Upper lobe of left lung (tissue), 6 donors: ENCODE data around the gene F13A1. TPM values are rescaled to one million over a fixed set of nuclear protein-coding genes. Genes with fewer than 3 reads are reported as not detected.

Experiments
- ATAC-seq, 2 donors: fragments of 200-7000 bp; cut with Tn5 transposase; one replicate each; pipeline ENCODE4 v1.9.1; 2022; ENCODE audit warnings: mild to moderate bottlenecking in 2 of 2, moderate library complexity in 2 of 2; ENCODE audit not compliant: low FRiP score in 2 of 2
- DNase-seq, 2 donors: peaks; one replicate each; pipeline ENCODE4 v3.0.0-alpha.2; 2019 to 2020
- H3K27ac ChIP-seq, 4 donors: fragments of 200-600 bp; sonication (generic); one replicate each; pipeline ENCODE4 v1.5.1; 2016 to 2019
- H3K27me3 ChIP-seq, 4 donors: fragments of 200-600 bp; sonication (generic); one replicate each; pipeline ENCODE4 v1.5.1; 2017 to 2019
- H3K36me3 ChIP-seq, 4 donors: fragments of 200-600 bp; sonication (generic); one replicate each; pipeline ENCODE4 v1.5.1; 2016 to 2019
- H3K4me1 ChIP-seq, 4 donors: fragments of 200-600 bp; sonication (generic); one replicate each; pipeline ENCODE4 v1.5.1; 2018 to 2019
- H3K4me3 ChIP-seq, 4 donors: fragments of 200-600 bp; sonication (generic); one replicate each; pipeline ENCODE4 v1.5.1; 2017 to 2019; ENCODE audit warnings: mild to moderate bottlenecking in 2 of 4, moderate library complexity in 1 of 4
- H3K9me3 ChIP-seq, 4 donors: fragments of 200-600 bp; sonication (generic); one replicate each; pipeline ENCODE4 v1.5.1; 2018 to 2019
- EP300 ChIP-seq, 4 donors: sonication (generic); formaldehyde crosslinking; IDR thresholded peaks; one replicate each; pipeline ENCODE4 v1.5.1; 2017; ENCODE audit warnings: antibody characterized with exemption in 4 of 4, control low read depth in 2 of 4
- POLR2A ChIP-seq, 4 donors: fragments of 450-650 bp; IDR thresholded peaks; one replicate each; pipeline ENCODE4 v1.5.1; 2016 to 2017; ENCODE audit warnings: antibody characterized with exemption in 4 of 4, mild to moderate bottlenecking in 2 of 4
- POLR2AphosphoS5 ChIP-seq, 2 donors: sonication (generic); formaldehyde crosslinking; IDR thresholded peaks; one replicate each; pipeline ENCODE4 v1.5.1; 2017; ENCODE audit warnings: antibody characterized with exemption in 2 of 2
- WGBS, 2 donors: methylation state at CpG; one replicate each; pipeline ENCODE4 v1.1.5; 2017 to 2018; 5-methylcytosine and 5-hydroxymethylcytosine counted together
- total RNA-seq, 6 donors: library from RNA; depleted of rRNA in 4 of 6; stranded (reverse); fragments of >200 nt in 4 of 6; gene quantifications; one replicate each; pipeline versions ENCODE4 v1.1.0 to v1.2.1, GENCODE V29; 2016 to 2021
- TF ChIP-seq, protein P1 (sequence below), 6 experiments: fragments of 450-650 bp in 4 of 6; fragments of 200-600 bp in 2 of 6; sonication (generic) in 2 of 6; IDR thresholded peaks; one replicate each; pipeline ENCODE4 v1.5.1; 2016 to 2019; ENCODE audit warnings: antibody characterized with exemption in 6 of 6
- donor health status: DM: no; HTN: no; CAD: no; lungs with moderate emphysema.
- donor health status: DM: no; HTN: yes; CAD: no; lungs with severe emphysema.

The F13A1 gene
- total RNA-seq, 6 donors from 2014 or later = 7.3 to 146 (median 39.2) TPM

DNA sequence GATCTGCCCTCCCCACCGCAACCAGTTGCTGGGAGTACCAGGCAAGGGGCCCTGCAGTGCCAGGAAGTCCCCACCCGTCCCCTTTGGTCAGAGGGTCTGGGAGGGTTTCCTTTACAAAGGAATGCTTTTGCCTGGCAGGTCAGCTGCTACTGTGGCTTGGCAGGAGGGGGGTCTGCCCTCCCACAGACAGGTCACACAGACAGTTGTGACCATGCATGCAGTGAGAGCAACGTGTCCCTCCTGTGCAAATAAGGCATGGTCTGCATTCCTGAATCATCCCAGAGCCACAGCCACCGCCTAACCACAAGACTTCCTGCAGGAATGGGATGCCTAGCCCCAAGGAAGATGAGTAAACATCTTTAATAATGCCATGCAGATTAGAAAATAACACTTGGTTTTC, 439 bp upstream of the F13A1 start:
- no peak for DNase-seq
- Histone ChIP-seq H3K4me3 (no peak overlapping the region), H3K27me3 (peaks cover 0 to 4% (median 0%) of the 10 kb centered on the region in 4 donors)

DNA sequence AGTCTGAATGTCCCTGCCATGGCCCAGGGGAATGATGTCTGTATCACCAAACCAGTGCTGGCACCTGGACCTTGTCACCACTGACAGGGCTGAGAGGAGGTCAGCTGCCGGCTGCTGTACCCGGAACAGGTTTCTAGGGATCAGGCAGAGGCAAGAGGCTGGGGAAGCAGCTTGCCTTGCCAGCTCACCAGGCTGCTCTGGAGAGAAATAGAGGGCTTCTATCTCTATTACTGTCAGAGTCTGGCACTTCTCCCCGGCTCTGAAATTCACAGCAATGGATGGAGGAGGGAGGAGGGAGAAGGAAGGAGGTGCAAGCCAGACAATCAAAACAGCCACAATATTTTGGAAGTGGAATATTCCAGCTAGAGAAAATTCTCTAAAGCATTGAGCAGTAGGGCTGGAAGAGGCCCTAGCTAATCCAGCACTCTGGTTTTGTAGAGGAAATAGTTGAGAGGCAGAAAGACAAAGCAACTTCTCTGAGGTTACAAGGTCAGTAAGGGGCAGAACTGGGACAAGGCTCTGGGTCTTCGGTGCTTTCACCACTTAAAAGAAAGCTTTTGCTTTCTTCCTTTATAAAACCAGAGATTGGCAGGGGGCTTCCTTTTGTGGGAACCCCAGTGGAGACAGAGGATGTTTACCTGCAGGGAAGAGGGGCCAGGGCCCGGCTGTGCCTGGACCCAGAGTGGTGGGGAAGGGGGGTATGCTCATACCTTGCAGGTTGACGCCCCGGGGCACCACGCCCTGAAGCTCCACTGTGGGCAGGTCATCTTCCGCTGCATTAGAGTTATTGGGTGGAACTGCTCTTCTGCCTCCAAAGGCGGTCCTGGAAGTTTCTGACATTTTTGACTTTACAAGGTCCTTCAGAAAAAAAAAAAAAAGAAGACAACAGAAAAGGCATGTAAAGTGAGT, 2.4 kb downstream of the F13A1 start:
- Histone ChIP-seq H3K27ac (no peak overlapping the region), H3K27me3 (peaks cover 0 to 4% (median 0%) of the 10 kb centered on the region in 4 donors), H3K9me3 (no peaks in the 10 kb centered on the region), H3K4me3 (peak overlapping the region in 1 of 4 donors; percentile 6), H3K36me3 (no peaks in the 10 kb centered on the region), H3K4me1 (peaks cover 0 to 11% (median 0%) of the 10 kb centered on the region in 4 donors)
- TF ChIP-seq, protein P1, sequence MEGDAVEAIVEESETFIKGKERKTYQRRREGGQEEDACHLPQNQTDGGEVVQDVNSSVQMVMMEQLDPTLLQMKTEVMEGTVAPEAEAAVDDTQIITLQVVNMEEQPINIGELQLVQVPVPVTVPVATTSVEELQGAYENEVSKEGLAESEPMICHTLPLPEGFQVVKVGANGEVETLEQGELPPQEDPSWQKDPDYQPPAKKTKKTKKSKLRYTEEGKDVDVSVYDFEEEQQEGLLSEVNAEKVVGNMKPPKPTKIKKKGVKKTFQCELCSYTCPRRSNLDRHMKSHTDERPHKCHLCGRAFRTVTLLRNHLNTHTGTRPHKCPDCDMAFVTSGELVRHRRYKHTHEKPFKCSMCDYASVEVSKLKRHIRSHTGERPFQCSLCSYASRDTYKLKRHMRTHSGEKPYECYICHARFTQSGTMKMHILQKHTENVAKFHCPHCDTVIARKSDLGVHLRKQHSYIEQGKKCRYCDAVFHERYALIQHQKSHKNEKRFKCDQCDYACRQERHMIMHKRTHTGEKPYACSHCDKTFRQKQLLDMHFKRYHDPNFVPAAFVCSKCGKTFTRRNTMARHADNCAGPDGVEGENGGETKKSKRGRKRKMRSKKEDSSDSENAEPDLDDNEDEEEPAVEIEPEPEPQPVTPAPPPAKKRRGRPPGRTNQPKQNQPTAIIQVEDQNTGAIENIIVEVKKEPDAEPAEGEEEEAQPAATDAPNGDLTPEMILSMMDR (IDR thresholded peaks at IDR 0.05) = no peak
- no peak for TF ChIP-seq POLR2AphosphoS5 (IDR thresholded peaks at IDR 0.05)
- TF ChIP-seq EP300 (IDR thresholded peaks at IDR 0.05) = no peak
- no peak for TF ChIP-seq POLR2A (IDR thresholded peaks at IDR 0.05)
- DNase-seq = peak in 1 of 2 donors; percentile 38
- 55 to 71% methylated on average over 10 of the region's 10 CpGs for WGBS, 2 donors
- no peak for ATAC-seq

More for the DNA sequence above, 439 bp upstream of the F13A1 start:
- Histone ChIP-seq H3K4me1 (peaks cover 0 to 11% (median 0%) of the 10 kb centered on the region in 4 donors), H3K9me3 (no peaks in the 10 kb centered on the region), H3K36me3 (no peaks in the 10 kb centered on the region), H3K27ac (no peak overlapping the region)
- 20 to 23% methylated on average over 4 of the region's 4 CpGs for WGBS, 2 donors
- TF ChIP-seq POLR2A (IDR thresholded peaks at IDR 0.05) (no peak), EP300 (IDR thresholded peaks at IDR 0.05) (no peak), POLR2AphosphoS5 (IDR thresholded peaks at IDR 0.05) (no peak)
- TF ChIP-seq, protein P1 (IDR thresholded peaks at IDR 0.05) = no peak
- ATAC-seq = peak in 1 of 2 donors; percentile 8

DNA sequence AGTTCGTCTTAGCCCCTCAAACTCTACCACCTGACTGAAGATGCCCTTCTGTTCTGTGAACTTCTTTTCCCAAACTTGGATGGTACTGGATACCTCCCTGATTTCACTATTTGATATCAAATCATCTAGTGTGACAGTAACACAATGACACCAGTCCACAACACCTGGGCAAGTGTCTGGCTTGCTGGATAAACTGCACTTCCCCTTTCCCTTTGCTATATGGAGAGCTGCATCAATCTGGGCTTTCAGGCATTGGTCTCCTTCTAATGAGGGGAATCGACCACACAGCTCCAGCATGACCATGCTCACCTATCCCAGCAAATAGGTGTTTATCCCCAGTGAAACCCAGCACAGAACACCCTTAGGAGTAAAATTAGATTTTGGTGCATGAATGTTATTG, 3.1 kb downstream of the F13A1 start:
- WGBS, 2 donors = 64 to 86% methylated on average over 2 of the region's 2 CpGs
- H3K4me1 ChIP-seq = peaks cover 0 to 11% (median 0%) of the 10 kb centered on the region in 4 donors
- ATAC-seq (no peak), DNase-seq (no peak)
- H3K27me3 ChIP-seq = peaks cover 0 to 4% (median 0%) of the 10 kb centered on the region in 4 donors
- H3K36me3 ChIP-seq = no peaks in the 10 kb centered on the region
- H3K9me3 ChIP-seq = no peaks in the 10 kb centered on the region
- no peak overlapping the region for H3K27ac ChIP-seq
- H3K4me3 ChIP-seq = no peak overlapping the region
- TF ChIP-seq, protein P1 (IDR thresholded peaks at IDR 0.05) = no peak
- TF ChIP-seq POLR2A (IDR thresholded peaks at IDR 0.05) = no peak
- TF ChIP-seq EP300 (IDR thresholded peaks at IDR 0.05) = no peak
- no peak for TF ChIP-seq POLR2AphosphoS5 (IDR thresholded peaks at IDR 0.05)

DNA sequence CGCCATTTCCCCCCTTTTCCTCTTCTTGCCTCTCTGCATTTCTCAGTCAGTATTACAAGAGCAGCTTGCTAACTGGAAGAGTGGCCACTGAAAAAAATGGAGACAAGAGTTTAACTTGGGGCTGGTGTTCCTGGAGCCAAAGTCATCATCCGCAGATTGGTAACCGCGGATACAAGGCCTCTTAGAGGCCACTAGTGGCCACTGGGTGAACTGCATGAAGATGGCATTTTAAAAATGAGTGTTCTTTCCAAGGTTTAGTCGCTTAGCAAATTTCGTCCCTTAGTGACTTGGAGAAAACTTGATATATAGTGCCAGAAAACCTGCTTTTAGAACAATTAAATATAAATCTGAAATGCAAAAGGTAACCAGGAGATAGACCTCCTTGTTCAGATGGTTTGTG, 4.8 kb downstream of the F13A1 start:
- DNase-seq = no peak
- Histone ChIP-seq H3K4me3 (no peak overlapping the region), H3K9me3 (no peaks in the 10 kb centered on the region), H3K4me1 (peaks cover 0 to 8% (median 0%) of the 10 kb centered on the region in 4 donors), H3K27ac (no peak overlapping the region), H3K27me3 (peaks cover 0 to 4% (median 0%) of the 10 kb centered on the region in 4 donors), H3K36me3 (no peaks in the 10 kb centered on the region)
- TF ChIP-seq, protein P1 (IDR thresholded peaks at IDR 0.05) = peak; percentile 49 to 81 (median 68)
- TF ChIP-seq POLR2A (IDR thresholded peaks at IDR 0.05) = no peak
- peak in 1 of 2 donors; percentile 69 for ATAC-seq
- whole genome bisulfite sequencing, 2 donors = 25 to 32% methylated on average over 6 of the region's 6 CpGs
